GM21619 (cell line): ENCODE measurements around the gene TSPAN7.

ENCODE experiments used
- ATAC-seq: cut with Tn5 transposase; IDR thresholded peaks from one replicate; pipeline ENCODE4 v1.9.1; 2021; ENCODE audit not compliant: unreplicated experiment

The TSPAN7 gene

DNA sequence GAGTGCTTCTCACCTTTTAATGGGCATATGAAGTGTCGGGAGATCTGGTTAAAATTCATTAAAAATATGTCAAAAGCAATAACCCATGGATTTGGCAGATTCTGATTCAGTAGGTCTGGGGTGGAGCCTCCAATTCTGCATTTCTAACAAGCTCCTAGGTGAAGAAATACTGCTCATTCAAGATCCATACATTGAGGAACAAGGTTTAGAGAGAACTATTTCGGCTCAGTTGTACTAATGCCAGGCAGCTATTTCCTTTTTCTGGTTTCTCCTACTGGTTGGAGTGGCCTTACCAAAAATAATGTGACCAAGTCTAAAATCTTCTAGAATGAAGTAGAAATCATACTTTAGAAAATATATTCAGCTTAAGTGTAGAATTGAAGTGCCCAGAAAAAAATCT, 117.5 kb downstream of the TSPAN7 start:
- ATAC-seq = no peak

- no peak for ATAC-seq
Measured at GRCh38 chrX:38679695-38680094, 118.4 kb downstream of the TSPAN7 start.

DNA sequence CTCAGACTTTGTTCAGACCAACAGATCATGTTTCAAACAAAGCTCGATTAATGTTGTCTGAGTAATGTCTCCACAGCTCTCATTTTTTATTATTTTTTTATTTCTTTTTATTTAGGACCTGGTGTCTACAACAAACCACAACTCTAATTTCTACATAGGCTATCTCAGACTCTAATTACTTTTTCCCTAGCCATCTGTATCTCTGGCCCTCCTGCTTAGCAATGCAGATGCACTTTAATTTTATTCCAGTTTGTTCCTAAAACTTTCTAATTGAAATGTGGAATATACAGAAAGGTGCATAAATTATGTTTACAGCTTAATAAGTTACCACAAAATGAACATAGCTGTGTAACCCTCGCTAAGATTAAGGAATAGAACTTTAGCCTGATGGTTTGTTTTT, 120.8 kb downstream of the TSPAN7 start:
- ATAC-seq = no peak

DNA sequence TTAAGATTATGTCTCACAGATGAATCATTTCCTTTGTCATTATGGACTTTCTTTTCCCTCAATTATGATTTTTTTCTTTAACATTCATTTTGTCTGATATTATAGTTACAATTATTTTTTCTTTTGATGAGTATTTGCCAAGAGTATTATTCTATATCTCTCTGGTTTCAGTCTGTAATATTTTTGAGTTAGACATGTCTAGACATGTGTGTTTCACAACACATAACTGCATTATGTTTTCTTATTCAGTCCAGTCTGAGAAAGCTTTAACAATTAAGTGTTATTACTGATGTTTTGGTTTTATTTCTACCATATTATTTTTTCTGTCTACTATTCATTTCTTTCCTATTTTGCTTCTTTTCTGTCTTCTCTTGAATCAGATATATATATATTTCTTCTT, 131.6 kb downstream of the TSPAN7 start:
- no peak for ATAC-seq

GRCh38 chrX:38694394-38694793, 133.1 kb downstream of the TSPAN7 start:
- no peak for ATAC-seq

DNA sequence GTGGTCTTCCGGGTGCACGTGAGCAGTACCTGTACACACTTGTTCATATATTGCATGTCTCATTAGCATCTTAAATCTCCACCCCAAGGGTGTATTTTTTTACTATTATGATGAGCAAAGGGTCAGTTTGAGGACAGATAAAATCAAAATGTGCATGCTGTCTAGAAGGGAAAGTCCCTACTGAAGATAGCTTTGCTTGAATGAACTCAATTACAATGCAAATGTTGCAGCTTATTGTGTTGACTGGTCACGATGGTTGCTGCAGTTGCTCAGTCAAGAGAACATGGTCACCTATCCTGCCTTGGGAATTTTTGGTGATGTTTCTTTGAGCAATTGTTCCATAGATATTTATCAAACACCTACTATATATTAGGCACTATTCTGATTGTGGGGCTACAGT, 136.1 kb downstream of the TSPAN7 start:
- ATAC-seq = no peak

DNA sequence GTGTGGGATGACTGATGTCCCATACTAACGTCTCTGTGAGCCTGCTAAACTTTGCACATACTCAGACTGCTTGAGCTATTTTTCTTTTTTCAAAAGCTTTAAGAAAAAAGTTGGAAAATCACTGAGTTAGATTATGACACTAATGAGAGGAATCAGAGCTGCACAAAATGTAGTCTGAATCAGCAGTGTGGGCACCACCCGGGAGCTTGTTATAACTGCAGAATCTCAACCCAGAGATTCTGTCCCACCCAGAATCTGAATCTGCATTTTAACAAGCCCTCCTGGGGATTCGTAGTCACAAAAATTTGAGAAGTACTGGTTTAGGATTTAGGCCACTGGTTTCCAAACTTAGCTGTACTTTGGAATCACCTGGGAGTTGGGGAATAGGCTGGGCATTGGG, 137.8 kb downstream of the TSPAN7 start:
- no peak for ATAC-seq

DNA sequence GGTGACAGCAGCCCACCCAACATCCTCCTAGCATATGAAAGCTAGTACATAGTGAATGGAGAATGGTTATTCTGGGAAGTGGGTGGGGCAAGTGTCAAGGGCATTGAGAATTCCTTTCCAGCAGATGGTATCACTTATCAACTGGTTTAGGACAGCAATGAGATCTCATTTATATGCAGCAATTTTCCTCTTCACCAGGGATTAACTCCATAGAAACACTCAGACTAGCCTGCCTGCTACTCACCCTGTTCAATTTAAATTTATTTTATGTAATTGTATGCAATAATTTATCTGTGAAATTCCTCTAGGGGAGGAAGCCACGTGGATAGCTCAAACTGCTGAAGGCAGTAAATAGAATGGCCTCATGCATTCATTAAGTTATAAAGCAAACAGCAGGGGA, 138.4 kb downstream of the TSPAN7 start:
- ATAC-seq = no peak

DNA sequence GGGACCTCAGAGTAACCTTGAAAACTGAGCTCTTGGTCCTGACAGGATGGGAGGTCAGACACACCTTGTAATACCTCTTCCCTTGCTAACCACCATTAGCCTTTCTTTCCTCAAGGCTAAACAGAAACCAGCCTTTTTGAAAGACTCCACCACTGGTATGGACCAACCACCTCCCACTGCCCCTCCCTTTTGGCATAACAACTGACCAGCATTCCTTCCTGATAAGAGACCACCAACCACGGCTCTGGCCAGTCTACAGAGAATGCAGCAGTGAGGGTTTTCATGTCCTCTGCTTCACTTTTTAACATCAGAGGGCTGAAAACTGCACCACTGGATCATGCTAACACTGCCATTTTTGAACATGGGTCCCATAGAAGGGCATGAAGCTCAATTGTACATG, 139.7 kb downstream of the TSPAN7 start:
- no peak for ATAC-seq

DNA sequence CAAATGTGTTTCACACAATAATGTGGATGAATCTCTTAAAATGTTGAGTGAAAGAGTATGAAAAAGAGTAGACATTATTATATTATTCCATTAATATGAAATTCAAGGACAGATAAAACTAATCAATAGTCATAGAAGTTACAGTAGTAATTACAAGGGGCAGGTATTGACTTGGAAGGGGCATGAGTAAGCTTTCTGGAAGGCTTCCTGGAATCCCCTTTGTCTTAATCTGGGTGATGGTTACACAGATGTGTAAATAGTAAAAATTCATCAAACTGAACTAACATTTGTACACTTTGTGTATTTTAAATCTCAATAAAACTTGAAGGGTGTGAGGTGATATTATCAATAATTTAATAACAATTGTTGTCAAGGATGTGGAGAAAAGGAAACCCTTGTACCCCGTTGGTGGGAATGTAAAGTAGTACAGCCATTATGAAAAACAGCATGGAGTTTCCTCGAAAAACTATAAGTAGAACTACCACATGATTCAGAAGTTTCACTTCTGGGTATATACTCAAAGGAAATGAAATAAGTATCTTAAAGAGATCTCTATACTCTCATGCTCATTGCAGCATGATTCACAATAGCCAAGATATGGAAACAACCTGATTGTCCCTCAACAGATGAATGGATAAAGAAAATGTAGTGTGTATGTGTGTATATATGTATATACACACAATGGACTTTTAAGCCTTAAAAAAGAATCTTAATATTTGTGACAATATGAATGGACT, 143.0 kb downstream of the TSPAN7 start:
- no peak for ATAC-seq

DNA sequence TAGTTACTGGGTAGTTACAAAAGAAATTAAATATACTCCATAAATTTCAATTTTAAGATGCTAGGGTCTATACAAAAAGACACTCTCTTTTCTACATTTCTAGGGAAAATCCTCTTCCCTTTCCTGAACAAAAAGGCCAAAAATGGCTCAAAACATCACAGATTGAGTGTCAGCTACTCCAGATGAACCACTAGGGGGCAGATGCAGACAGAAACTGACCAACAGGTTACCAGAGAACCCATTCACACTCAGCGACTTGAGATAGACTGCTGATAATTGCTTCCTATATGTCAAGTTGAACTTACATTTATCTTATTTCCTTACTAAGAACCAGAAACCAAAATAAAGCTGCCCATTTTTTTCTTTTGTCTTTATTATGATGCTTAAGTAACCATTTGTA, 156.5 kb downstream of the TSPAN7 start:
- ATAC-seq = no peak

GRCh38 chrX:38718311-38718710, 157.0 kb downstream of the TSPAN7 start:
- ATAC-seq = no peak

GRCh38 chrX:38726612-38727011, 165.3 kb downstream of the TSPAN7 start:
- ATAC-seq = no peak

DNA sequence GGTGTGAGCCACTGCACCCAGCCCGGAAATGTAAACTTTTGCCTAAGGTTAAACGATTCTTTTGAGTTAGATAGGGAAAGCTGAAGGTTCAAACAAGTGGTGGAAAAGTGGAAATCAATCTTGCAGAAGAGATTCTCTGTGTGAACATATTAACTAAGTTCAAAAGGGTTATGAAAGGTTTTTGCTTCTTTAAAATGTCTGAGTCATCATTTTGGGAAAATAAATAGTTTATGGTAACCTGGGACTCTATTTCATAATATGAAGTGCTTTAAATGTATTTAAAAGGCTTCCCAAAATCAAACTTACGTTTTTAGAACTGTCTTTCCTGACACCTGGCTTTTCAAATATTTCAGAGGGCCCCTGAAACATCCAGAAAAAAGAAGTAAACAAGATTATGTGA, 166.3 kb downstream of the TSPAN7 start:
- ATAC-seq = no peak

DNA sequence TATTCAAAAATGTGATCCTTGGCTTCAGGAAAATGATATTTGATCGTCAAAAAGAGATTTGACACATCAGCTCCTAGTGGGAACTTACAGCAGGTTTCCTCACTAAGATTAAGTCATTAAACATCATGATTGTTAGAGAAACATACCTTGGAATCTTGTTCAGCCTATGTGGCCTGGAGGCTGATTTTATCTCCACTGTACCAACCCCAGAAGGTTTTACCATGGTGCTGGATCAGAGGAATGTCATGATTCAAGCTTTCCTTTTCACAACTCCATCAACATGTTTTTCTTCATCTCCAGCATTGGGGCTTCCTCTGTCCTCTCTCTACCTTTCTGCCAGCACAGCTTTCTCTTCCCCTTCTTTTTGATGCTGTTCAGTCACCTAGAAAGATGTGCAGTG, 171.5 kb downstream of the TSPAN7 start:
- ATAC-seq = no peak
